T-cell (primary cell): Measurements from ENCODE around the gene PRKCA. TPM values are rescaled to one million over a fixed set of nuclear protein-coding genes. Genes with fewer than 3 reads are reported as not detected.

Experiments used
- ATAC-seq, 4 experiments: fragments of 200-7000 bp in 3 of 4; fragments of 150-1000 bp in 1 of 4; cut with Tn5 transposase; replicated peaks in 1 of 4; 1 replicate in 3 of 4; 2 replicates in 1 of 4; pipeline ENCODE4 v1.10.0; 2021; ENCODE audit warnings: moderate library complexity in 3 of 4, mild to moderate bottlenecking in 2 of 4, moderate number of reproducible peaks in 1 of 4
- CTCF ChIA-PET, 2 donors: fragments of 300-600 bp; sonication (Branson Sonifier 250); formaldehyde crosslinking; loops; one replicate each; lab custom pipeline; 2022; ENCODE audit warnings: antibody characterized with exemption in 2 of 2; lab: Charles Lee
- POLR2A ChIA-PET, 2 donors: fragments of 300-600 bp; sonication (Branson Sonifier 250); formaldehyde crosslinking; loops; one replicate each; lab custom pipeline; 2022; ENCODE audit warnings: antibody characterized with exemption in 2 of 2; lab: Charles Lee
- DNase-seq, 35 experiments: peaks; one replicate each; pipeline versions ENCODE4 v3.0.0 to v3.0.0-alpha.2; 2013 to 2023
- H3K27ac ChIP-seq: one replicate; pipeline ENCODE4 v1.5.1; 2013; ENCODE audit warnings: low read length
- H3K27me3 ChIP-seq, 2 experiments: replicated peaks in 1 of 2; 1 replicate in 1 of 2; 2 replicates in 1 of 2; pipeline versions ENCODE4 v1.6.1 to v1.7.0; 2013; ENCODE audit warnings: low read length in 1 of 2, mixed read lengths in 1 of 2; ENCODE audit not compliant: control insufficient read depth in 2 of 2, insufficient read depth in 2 of 2; ENCODE audit errors: extremely low read depth in 1 of 2
- H3K36me3 ChIP-seq, 2 donors: 1 replicate in 1 of 2; 2 replicates in 1 of 2; pipeline versions ENCODE4 v1.6.1 to v1.7.0; 2013; ENCODE audit warnings: low read length in 1 of 2; ENCODE audit not compliant: control insufficient read depth in 2 of 2, insufficient read depth in 1 of 2; ENCODE audit errors: extremely low read depth in 1 of 2
- H3K4me1 ChIP-seq, 2 experiments: 1 replicate in 1 of 2; 2 replicates in 1 of 2; pipeline versions ENCODE4 v1.6.1 to v1.7.0; 2013; ENCODE audit warnings: low read length in 2 of 2, mixed read lengths in 1 of 2; ENCODE audit not compliant: insufficient read depth in 2 of 2, control insufficient read depth in 1 of 2; ENCODE audit errors: extremely low read depth in 1 of 2
- H3K4me3 ChIP-seq, 2 donors: 1 replicate in 1 of 2; 2 replicates in 1 of 2; pipeline versions ENCODE4 v1.5.1 to v1.7.0; 2013; ENCODE audit warnings: mild to moderate bottlenecking in 2 of 2, low read length in 1 of 2, moderate library complexity in 1 of 2; ENCODE audit not compliant: control insufficient read depth in 1 of 2; ENCODE audit errors: extremely low read depth in 1 of 2
- H3K9me3 ChIP-seq: 2 replicates; pipeline ENCODE4 v1.7.0; 2013
- H3K27ac Mint-ChIP-seq, 2 donors: one replicate each; pipeline ENCODE4 v1.8.0; 2020 to 2021; ENCODE audit warnings: mild to moderate bottlenecking in 2 of 2, mixed read lengths in 2 of 2
- H3K27me3 Mint-ChIP-seq, 2 donors: one replicate each; pipeline ENCODE4 v1.8.0; 2021 to 2022; ENCODE audit warnings: mixed read lengths in 2 of 2
- H3K36me3 Mint-ChIP-seq: one replicate; pipeline ENCODE4 v1.8.0; 2021; ENCODE audit warnings: mixed read lengths
- H3K4me1 Mint-ChIP-seq, 3 donors: one replicate each; pipeline ENCODE4 v1.8.0; 2020 to 2022; ENCODE audit warnings: mixed read lengths in 3 of 3, mild to moderate bottlenecking in 1 of 3
- H3K4me3 Mint-ChIP-seq, 3 donors: one replicate each; pipeline ENCODE4 v1.8.0; 2020 to 2022; ENCODE audit warnings: mild to moderate bottlenecking in 3 of 3, mixed read lengths in 3 of 3, moderate library complexity in 3 of 3
- H3K9me3 Mint-ChIP-seq, 3 donors: one replicate each; pipeline ENCODE4 v1.8.0; 2020 to 2022; ENCODE audit warnings: mixed read lengths in 3 of 3
- WGBS: methylation state at CpG from one replicate; pipeline ENCODE4 v1.1.5; 2013; ENCODE audit warnings: missing lambda C conversion rate; ENCODE audit not compliant: insufficient coverage; 5-methylcytosine and 5-hydroxymethylcytosine counted together
- total RNA-seq, 35 experiments: library from RNA in 6 of 35; stranded (reverse) in 6 of 35; fragments of 120-200 nt in 1 of 35; gene quantifications; one replicate each; pipeline versions ENCODE4 v1.2.1 to v1.2.4 and lab custom pipeline; 2013 to 2026

Gene PRKCA
- total RNA-seq, 5 donors from 2014 or later (not counting 1 experiment from before 2014, with no cell fraction given): 75.9 to 128 (median 82.0) TPM

DNA sequence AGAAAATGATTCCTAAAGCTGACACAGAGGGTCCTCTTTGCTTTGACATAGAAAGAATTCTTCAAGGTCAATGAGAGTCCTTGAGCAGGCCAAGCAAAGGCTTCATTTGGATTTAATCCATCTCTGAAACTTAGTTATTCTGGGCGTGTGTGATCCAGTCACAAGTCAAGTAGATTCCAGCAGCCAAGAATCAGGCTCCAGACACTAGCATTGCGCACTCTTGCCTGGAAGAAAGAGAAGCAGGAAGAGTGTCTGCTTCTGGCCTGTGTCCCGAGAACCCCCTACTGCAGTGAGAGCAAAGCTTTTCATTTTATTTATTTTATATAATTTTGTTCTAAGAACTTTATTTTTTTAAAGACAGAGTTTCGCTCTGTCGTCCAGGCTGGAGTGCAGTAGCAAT lies 444.3 kb downstream of the PRKCA start:
- CTCF ChIA-PET: no interaction called here
- no peak for DNase-seq
- H3K4me3 ChIP-seq: no peak overlapping the region
- Mint-ChIP-seq H3K27me3 (no peaks in the 10 kb centered on the region), H3K4me3 (no peak overlapping the region), H3K4me1 (peaks cover 0 to 5% (median 0%) of the 10 kb centered on the region in 3 donors), H3K36me3 (peaks cover 69% of the 10 kb centered on the region), H3K9me3 (no peaks in the 10 kb centered on the region), H3K27ac (no peak overlapping the region)
- H3K27me3 ChIP-seq: no peaks in the 10 kb centered on the region
- peaks cover 4 to 48% of the 10 kb centered on the region in 2 donors for H3K36me3 ChIP-seq
- no peaks in the 10 kb centered on the region for H3K4me1 ChIP-seq
- H3K9me3 ChIP-seq: no peaks in the 10 kb centered on the region
- no peak for ATAC-seq
- no peak overlapping the region for H3K27ac ChIP-seq
- WGBS: 100% methylated on average over 1 of the region's 5 CpGs
- POLR2A ChIA-PET: interaction anchor here in 1 of 2 donors (0.6 kb wide), 1 partner anchor 323 kb away, joined by 4 read pairs; no protein-coding TSS in a partner anchor

DNA sequence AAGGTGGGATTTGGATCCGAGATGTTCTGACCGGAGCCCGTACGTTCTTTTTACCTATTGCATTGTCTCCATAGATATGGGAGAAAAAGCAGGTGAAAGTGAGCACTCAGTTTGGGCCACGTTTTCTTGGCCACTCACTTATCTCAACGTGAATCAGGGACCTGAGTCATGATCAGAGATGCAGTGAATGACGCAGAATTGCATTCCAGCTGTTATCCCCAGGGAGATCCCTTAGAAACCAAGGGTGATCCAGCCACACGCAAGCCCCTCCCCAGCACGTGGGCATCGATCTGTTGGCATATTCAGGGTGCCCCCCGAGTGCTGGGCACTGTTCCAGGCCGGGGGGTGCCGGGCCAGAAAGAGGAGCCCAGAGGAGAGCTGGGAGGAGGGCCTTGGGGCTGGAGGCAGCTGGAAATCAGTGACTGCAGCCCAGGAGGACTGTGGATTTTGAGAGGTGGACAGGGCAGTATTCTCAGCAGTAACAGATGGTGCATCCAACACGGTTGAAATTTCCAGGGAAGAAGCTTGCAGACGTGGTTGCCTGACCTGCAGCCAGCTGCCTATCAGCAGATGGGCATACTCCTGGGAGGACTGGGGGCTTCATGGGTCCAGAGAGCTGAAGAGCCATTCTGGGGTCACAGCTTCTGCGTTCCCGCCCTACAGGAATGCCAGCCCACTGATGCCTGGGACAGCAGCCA lies 445.3 kb downstream of the PRKCA start:
- peaks cover 8 to 39% of the 10 kb centered on the region in 2 donors for H3K36me3 ChIP-seq
- ChIA-PET POLR2A (no interaction called here), CTCF (no interaction called here)
- no peaks in the 10 kb centered on the region for H3K27me3 Mint-ChIP-seq
- no peak overlapping the region for H3K4me3 ChIP-seq
- DNase-seq (no peak), ATAC-seq (no peak)
- no peak overlapping the region for H3K27ac Mint-ChIP-seq
- H3K36me3 Mint-ChIP-seq: peaks cover 62% of the 10 kb centered on the region
- H3K27ac ChIP-seq: no peak overlapping the region
- H3K27me3 ChIP-seq: no peaks in the 10 kb centered on the region
- no peaks in the 10 kb centered on the region for H3K9me3 ChIP-seq
- H3K4me3 Mint-ChIP-seq: no peak overlapping the region
- no peaks in the 10 kb centered on the region for H3K9me3 Mint-ChIP-seq
- H3K4me1 Mint-ChIP-seq: peaks cover 0 to 5% (median 0%) of the 10 kb centered on the region in 3 donors
- no peaks in the 10 kb centered on the region for H3K4me1 ChIP-seq
- WGBS: 81% methylated on average over 15 of the region's 17 CpGs

DNA sequence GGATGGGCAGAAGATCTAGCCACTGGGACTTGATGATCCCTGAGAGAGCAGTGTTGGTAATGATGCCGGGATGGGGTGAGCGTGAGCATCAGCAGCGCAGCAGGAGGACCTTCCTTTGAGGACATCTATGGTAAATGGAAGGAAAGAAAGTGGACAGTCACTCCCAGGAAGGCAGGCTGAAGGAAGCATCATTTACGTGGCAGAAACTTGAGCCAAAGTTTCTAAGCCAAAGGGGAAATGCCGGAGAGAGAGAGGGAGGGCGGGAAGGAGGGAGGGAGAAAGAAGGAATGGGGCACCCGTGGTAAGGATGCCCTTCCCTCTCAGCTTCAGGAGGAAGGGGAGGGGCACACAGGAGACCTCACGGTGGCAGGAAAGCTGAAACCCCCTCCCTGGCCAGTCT lies 446.2 kb downstream of the PRKCA start:
- Mint-ChIP-seq H3K9me3 (no peaks in the 10 kb centered on the region), H3K27ac (no peak overlapping the region), H3K27me3 (no peaks in the 10 kb centered on the region), H3K4me1 (peaks cover 0 to 5% (median 0%) of the 10 kb centered on the region in 3 donors), H3K4me3 (no peak overlapping the region), H3K36me3 (peaks cover 60% of the 10 kb centered on the region)
- no peak for ATAC-seq
- H3K27me3 ChIP-seq: no peaks in the 10 kb centered on the region
- ChIA-PET CTCF (no interaction called here), POLR2A (no interaction called here)
- 96% methylated on average over 6 of the region's 8 CpGs for WGBS
- DNase-seq: no peak
- H3K27ac ChIP-seq: no peak overlapping the region
- H3K9me3 ChIP-seq: no peaks in the 10 kb centered on the region
- peaks cover 4 to 39% of the 10 kb centered on the region in 2 donors for H3K36me3 ChIP-seq
- H3K4me3 ChIP-seq: no peak overlapping the region
- H3K4me1 ChIP-seq: no peaks in the 10 kb centered on the region

DNA sequence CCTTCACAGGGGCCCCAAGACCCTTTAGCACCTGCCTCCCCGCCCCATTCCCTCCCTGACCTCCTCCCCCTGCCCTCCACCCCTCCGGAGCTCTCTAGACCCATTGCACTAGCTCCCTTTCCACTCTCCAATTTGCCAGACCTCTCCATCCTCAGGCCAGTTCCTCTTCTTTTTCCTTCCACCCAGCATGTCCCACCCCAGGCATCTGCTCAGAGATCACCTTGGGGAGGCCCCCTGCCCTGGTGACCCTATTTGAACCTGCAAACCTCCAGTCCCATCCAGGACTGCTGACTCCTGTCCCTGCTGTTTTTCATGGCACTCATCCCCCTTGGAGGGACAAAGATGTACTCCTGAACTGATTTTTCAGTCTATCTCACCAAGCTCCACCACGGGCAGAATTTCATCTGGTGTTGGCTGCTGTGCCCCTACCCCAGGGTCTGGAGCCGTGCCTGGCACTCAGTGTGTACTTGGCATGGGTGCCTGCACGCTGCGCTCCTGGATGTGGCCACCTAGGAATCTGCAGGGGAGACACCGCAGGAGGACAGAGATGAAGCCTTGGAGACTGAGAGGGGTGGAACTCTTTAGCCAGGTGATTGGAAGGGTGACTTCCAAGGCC lies 446.9 kb downstream of the PRKCA start:
- peaks cover 61% of the 10 kb centered on the region for H3K36me3 Mint-ChIP-seq
- H3K9me3 ChIP-seq: no peaks in the 10 kb centered on the region
- WGBS: 95% methylated on average over 6 of the region's 7 CpGs
- H3K9me3 Mint-ChIP-seq: no peaks in the 10 kb centered on the region
- H3K4me3 ChIP-seq: no peak overlapping the region
- H3K4me1 ChIP-seq: no peaks in the 10 kb centered on the region
- H3K27ac Mint-ChIP-seq: no peak overlapping the region
- no peaks in the 10 kb centered on the region for H3K27me3 Mint-ChIP-seq
- H3K4me3 Mint-ChIP-seq: no peak overlapping the region
- peaks cover 4 to 36% of the 10 kb centered on the region in 2 donors for H3K36me3 ChIP-seq
- DNase-seq (no peak), ATAC-seq (no peak)
- CTCF ChIA-PET: no interaction called here
- peaks cover 0 to 5% (median 0%) of the 10 kb centered on the region in 3 donors for H3K4me1 Mint-ChIP-seq
- no peak overlapping the region for H3K27ac ChIP-seq
- H3K27me3 ChIP-seq: no peaks in the 10 kb centered on the region
- POLR2A ChIA-PET: no interaction called here

DNA sequence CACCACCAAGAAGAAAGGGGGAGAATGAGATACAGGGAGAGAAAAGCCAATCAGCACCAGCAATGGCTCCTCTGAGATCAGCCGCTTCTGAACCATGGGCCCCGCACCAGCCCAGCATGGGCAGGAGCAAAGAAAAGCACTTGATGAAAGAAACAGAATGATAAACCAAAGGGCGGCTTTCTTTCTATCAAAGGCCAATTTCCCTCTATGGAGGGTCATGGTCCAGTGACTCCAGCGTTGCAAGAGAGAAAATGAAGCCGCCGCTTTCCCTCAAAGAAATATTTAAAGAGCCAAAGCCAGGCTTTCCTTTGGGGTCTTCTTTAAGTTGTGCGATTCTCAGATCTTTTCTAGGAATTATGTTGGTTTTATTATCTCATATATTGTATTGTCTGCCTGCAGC lies 447.7 kb downstream of the PRKCA start:
- H3K27me3 ChIP-seq: no peaks in the 10 kb centered on the region
- ChIA-PET POLR2A (no interaction called here), CTCF (no interaction called here)
- WGBS: 86% methylated on average over 1 of the region's 7 CpGs
- no peak overlapping the region for H3K4me3 ChIP-seq
- no peak overlapping the region for H3K27ac ChIP-seq
- Mint-ChIP-seq H3K4me1 (peaks cover 0 to 5% (median 0%) of the 10 kb centered on the region in 3 donors), H3K9me3 (no peaks in the 10 kb centered on the region), H3K4me3 (no peak overlapping the region), H3K27ac (no peak overlapping the region), H3K36me3 (peaks cover 62% of the 10 kb centered on the region), H3K27me3 (no peaks in the 10 kb centered on the region)
- H3K4me1 ChIP-seq: no peaks in the 10 kb centered on the region
- H3K36me3 ChIP-seq: peaks cover 4 to 36% of the 10 kb centered on the region in 2 donors
- DNase-seq (no peak), ATAC-seq (no peak)
- H3K9me3 ChIP-seq: no peaks in the 10 kb centered on the region

DNA sequence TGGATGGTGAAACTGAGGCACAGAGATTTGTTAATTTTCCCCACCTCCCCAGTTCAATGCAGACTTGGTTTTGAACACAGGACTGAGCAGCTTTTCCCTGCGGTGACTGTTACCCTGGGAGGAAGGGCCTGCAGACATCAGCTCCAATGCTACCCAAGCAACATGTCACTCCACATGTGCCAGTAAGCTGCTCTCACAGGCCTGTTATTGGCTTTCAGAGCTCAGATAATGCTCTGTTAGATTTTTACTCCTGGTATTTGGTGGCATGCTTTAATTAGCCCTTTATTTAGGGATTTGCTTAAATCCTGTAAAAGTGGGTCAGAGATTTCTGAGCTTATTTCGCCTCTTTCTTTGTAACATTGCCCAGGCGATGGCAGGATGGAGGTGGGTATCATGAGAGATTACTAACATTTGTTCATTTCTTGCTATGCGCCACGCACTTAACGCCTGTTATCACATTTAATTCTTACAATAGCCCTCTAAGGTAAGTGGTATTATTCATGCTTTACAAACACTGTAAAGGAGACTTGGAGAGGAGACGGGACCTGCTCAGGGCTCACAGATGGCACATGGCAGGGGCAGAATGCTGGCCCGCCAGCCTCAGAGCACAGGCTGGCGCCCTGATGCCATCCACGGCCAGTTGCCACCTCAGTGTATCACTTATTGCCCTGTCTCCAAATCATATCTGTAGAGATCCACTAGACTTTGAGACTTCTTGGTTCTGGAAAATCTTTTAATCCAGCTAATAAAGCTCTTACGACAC lies 448.5 kb downstream of the PRKCA start:
- ATAC-seq: no peak
- Histone ChIP-seq H3K27ac (no peak overlapping the region), H3K4me1 (no peaks in the 10 kb centered on the region), H3K9me3 (no peaks in the 10 kb centered on the region), H3K27me3 (no peaks in the 10 kb centered on the region), H3K4me3 (no peak overlapping the region), H3K36me3 (peaks cover 4 to 37% of the 10 kb centered on the region in 2 donors)
- H3K4me3 Mint-ChIP-seq: no peak overlapping the region
- ChIA-PET CTCF (interaction anchor here in 1 of 2 donors (0.5 to 0.7 kb wide), 2 partner anchors 46 to 97 kb away, joined by 3 read pairs; no protein-coding TSS in a partner anchor), POLR2A (no interaction called here)
- peaks cover 69% of the 10 kb centered on the region for H3K36me3 Mint-ChIP-seq
- DNase-seq: no peak
- H3K4me1 Mint-ChIP-seq: peaks cover 0 to 5% (median 0%) of the 10 kb centered on the region in 3 donors
- 88% methylated on average over 5 of the region's 11 CpGs for WGBS
- no peaks in the 10 kb centered on the region for H3K27me3 Mint-ChIP-seq
- H3K9me3 Mint-ChIP-seq: no peaks in the 10 kb centered on the region
- no peak overlapping the region for H3K27ac Mint-ChIP-seq
